ENCODE data around the gene MEGF6.

DNA sequence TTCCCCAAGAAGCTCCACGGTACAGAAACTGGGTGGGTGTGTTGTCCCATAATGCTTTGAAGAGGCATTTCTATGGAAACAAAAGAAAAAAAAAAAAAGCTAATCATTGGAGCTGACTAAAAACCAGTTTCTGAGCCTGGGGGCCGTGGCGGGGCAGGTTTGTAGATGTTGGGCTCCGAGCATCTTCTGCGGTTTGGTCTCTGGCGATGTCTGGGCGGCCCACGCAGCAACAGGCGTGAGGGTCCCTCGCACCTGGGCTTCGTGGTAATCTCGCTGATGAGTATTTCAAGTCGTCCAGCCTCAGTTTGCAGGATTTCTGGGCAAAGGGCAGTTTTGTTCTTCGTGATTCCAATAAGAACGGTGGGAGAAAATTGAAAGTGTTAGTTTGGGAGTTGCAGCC is 47.8 kb upstream of the MEGF6 start:
- TF ChIP-seq CTCF (conservative IDR thresholded peaks at IDR 0.05), result no peak
- TF ChIP-seq EZH2 (IDR thresholded peaks at IDR 0.05; ENCODE audit: low read depth), result no peak

Data from PC-9 (cell line).